Measurements from ENCODE around the gene ERAL1.
"Not testable (repeated sequence)": the region's sequence is repeated elsewhere in the genome, so short reads cannot be mapped to it uniquely, and the experiment has no call there.

ERAL1 gene

GRCh38 chr17:28855336-28855679 is 492 bp downstream of the ERAL1 start:
- no peak for DNase-seq

DNA sequence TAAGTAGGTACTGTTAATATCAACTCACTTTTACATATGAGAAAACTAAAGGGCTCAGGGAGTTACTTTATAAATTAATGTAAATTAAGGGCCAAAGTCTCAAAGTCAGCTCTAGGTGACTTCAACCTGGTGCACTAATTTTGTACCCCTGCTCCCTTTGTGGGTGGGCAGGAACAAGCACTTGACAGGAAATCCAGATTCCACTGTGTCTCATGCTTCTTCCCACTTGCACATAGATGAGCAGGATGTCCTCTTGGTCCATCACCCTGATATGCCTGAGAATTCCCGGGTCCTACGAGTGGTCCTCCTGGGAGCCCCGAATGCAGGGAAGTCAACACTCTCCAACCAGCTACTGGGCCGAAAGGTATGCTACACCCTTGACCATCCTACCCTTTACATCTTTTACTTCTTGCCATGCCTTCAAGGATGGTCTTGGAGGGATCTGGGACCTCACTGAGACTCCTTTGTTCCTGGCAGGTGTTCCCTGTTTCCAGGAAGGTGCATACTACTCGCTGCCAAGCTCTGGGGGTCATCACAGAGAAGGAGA is 1.3 kb downstream of the ERAL1 start:
- DNase-seq: no peak

DNA sequence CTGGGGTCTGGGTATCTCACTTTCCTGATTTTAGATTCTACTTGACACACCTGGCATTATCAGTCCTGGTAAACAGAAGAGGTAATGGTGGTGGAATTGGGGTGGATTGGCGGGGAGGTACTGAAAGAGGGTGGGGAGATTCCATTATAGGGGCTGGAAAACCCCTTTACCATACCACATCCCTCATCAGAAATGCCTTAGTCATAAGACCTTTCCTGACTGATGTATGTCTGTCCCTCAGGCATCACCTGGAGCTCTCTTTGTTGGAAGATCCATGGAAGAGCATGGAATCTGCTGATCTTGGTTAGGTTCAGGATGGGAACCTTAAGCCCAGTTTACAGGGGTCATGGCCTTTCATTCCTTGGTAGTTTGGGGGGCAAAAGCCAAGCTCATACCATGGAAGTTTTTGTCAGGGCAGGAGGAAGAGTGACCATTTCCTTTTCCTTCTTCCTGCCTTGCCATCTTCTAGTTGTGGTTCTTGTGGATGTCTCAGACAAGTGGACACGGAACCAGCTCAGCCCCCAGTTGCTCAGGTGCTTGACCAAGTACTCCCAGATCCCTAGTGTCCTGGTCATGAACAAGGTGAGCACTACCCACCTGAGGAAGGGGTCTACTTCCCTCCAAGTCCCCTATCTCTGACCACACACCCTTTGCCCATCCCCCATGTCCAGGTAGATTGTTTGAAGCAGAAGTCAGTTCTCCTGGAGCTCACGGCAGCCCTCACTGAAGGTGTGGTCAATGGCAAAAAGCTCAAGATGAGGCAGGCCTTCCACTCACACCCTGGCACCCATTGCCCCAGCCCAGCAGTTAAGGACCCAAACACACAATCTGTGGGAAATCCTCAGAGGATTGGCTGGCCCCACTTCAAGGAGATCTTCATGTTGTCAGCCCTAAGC is 3.3 kb downstream of the ERAL1 start:
- no peak for DNase-seq

- DNase-seq: no peak
These were observed 4.1 kb downstream of the ERAL1 start for GRCh38 chr17:28858801-28859355.

- DNase-seq: no peak
These were observed 5.6 kb downstream of the ERAL1 start for GRCh38 chr17:28860363-28860808.

GRCh38 chr17:28861393-28862203 is 6.8 kb downstream of the ERAL1 start:
- DNase-seq: no peak

DNA sequence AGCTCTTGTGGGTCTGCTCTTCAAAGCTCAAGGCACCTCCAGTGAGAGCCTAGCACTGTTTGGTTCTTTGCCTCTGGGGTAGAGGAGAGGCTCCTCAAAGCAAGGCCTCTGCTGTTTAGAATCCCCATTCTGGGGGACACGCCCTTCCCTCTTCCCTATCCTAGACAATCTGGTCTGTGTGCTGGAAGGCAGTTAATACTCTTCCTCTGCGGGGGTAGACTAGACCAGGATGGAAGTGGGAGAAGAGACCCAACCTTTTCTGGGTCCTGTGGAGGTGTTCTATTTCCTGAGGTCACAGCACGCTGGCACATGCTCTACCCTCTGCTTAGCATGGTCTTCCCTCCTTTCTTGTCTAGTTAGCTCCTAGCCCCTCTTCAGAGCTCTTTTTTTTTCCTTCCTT is 7.7 kb downstream of the ERAL1 start:
- no peak for DNase-seq

GRCh38 chr17:28863953-28864352 is 9.1 kb downstream of the ERAL1 start:
- DNase-seq: no peak

GRCh38 chr17:28864991-28865849 is 10.4 kb downstream of the ERAL1 start:
- DNase-seq: no peak

DNA sequence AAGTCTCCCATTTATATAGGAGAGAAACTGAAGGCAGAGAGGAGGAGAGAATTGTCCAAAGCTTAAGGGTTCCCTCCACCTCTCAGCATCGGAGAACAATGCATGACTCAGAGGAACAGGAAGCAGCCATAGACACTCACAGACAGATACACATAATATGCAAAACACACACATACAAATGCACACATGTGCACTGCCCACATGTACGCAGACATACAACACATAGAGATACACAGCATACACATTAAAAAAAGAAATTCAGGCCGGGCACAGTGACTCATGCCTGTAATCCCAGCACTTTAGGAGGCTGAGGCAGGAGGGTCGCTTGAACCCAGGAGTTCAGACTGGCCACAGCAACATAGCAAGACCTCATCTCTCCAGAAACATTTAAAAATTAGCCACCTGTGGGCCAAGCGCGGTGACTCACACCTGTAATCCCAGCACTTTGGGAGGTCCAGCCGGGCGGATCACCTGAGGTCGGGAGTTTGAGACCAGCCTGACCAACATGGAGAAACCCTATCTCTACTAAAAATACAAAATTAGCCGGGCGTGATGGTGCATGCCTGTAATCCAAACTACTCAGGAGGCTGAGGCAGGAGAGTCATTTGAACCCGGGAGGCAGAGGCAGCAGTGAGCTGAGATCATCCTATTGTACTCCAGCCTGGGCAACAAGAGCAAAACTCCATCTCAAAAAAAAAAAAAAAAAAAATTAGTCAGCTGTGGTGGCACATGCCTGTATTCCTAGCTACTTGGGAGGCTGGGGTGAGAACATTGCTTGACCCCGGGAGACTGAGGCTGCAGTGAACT is 11.3 kb downstream of the ERAL1 start:
- no peak for DNase-seq

- DNase-seq: no peak
These were observed 12.5 kb downstream of the ERAL1 start for GRCh38 chr17:28867276-28867675.

- peak; percentile 21 for DNase-seq
These were observed 16.3 kb downstream of the ERAL1 start for GRCh38 chr17:28871056-28871579.

- no peak for DNase-seq
These were observed 19.0 kb downstream of the ERAL1 start for GRCh38 chr17:28873839-28874238.

DNA sequence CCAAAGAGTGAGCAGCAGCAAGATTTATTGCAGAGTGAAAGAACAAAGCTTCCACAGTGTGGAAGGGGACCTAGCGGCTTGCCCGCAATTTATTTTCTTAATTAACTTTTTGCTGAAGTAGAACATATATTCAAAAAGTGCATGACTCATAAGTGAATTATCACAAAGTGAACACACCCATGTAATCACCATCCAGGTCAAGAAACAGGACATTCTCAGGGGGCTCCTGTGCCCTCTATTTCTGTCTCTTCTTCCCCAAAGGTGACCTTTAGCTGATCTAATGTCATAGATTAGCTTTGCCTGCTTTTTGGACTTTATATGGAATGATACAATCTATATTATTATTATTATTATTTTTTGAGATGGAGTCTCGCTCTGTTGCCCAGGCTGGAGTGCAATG is 19.9 kb downstream of the ERAL1 start:
- no peak for DNase-seq

GRCh38 chr17:28875848-28876550 is 21.2 kb downstream of the ERAL1 start:
- no peak for DNase-seq

DNA sequence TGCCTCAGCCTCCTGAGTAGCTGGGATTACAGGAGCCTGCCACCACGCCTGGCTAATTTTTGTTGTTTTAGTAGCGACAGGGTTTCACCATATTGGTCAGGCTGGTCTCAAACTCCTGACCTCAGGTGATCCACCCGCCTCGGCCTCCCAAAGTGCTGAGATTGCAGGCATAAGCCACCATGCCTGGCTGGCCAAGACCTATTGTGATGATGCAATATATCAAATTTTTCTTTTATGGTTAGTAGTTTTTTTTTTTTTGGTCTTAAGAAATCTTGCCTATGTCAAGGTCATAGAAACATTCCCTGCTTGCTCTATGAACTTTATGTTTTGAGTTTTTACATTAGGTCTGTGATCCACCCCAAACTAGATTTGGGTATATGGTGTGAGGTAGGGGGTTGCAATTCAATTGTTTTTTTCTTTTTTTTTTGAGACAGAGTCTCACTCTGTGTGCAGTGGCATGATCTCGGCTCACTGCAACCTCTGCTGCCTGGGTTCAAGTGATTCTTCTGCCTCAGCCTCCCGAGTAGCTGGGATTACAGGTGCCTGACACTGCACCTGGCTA is 22.4 kb downstream of the ERAL1 start:
- not testable (repeated sequence) for DNase-seq

- DNase-seq: no peak
These were observed 23.5 kb downstream of the ERAL1 start for GRCh38 chr17:28878158-28878910.

DNA sequence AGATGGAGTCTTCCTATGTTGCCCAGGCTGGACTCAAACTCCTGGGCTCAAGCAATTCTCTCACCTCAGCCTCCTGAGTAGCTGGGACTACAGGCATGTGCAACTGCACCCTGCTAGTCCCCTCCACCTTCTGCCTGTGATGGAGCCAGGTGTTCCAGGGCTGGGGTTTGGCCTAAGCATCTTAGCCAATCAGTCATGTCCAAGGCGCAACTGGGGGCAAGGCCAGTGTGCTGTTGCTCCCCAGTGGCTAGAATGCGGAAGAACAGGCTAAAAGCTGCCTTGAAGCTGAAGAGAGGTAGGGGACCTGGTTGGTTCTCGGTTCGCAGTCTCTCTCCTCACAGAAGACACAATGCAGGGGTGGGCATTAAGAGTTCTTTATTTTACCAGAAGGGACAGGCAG is 24.2 kb downstream of the ERAL1 start:
- no peak for DNase-seq

DNA sequence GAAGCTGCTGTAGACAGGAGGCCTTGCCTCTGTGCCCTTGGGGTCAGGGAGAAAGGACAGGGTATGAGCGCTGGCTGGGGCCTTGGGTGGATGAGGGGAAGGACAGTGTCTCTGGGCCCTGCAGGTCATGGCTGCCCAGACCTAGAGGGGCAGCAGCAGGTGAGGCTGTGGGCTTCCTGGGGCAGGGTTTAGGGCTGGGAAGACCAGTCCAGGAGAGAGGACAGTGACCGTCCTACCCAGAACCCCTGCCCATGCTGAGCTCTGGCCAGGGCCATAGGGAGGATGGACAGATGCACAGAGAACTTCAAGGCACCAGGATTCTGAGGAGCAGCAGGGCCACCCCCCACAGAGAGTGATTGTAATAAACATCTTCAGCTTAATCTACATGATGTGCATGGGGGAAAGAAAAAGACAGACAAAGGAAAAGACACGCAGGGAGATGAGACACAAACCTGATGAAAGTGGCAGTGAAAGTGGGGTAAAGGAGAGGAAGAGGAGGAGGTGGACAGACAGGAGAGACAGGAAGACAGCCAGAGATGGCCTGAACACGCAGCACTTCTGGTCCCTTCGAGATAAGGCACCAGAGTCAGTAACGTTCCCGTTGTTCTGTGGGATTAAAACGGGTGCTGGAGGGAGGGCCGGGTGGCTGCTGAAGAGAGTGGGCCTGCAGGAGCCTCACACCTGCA is 25.2 kb downstream of the ERAL1 start:
- DNase-seq: no peak

Data from activated naive CD4-positive, alpha-beta T cell treated with Interleukin-2 at 50 U/mL for 16 hours (primary cell).